ENCODE measurements around the gene TAF9B.

Gene TAF9B

GRCh38 chrX:78116766-78117165 is 22.7 kb downstream of the TAF9B start:
- Histone ChIP-seq H3K27ac (ENCODE audit: low read depth, low read length) (no peak overlapping the region), H3K36me3 (ENCODE audit: control insufficient read depth in 1 of 2, insufficient read depth in 2 of 2, low read length in 2 of 2) (peaks cover 29 to 45% of the 10 kb centered on the region in 2 experiments), H3K18ac (ENCODE audit: low read length) (no peak overlapping the region), H3K14ac (ENCODE audit: low read length) (no peak overlapping the region), H4K91ac (ENCODE audit: low read depth, low read length) (no peak overlapping the region), H3K27me3 (ENCODE audit: insufficient read depth, low read length) (no peaks in the 10 kb centered on the region), H2AK5ac (ENCODE audit: low read length) (no peak overlapping the region), H2BK120ac (ENCODE audit: insufficient read depth, low read length, poor library complexity) (no peak overlapping the region), H3K9ac (ENCODE audit: low read length) (no peak overlapping the region), H4K12ac (ENCODE audit: low read depth, low read length) (no peak overlapping the region), H3K4me2 (ENCODE audit: low read length) (no peak overlapping the region), H3K9me3 (ENCODE audit: insufficient read depth, low read depth, low read length) (no peaks in the 10 kb centered on the region), H3K79me2 (ENCODE audit: control insufficient read depth, insufficient read depth, low read length, poor library complexity) (no peaks in the 10 kb centered on the region), H3K4me1 (ENCODE audit: control insufficient read depth in 1 of 2, insufficient read depth in 2 of 2, low read length in 2 of 2) (no peaks in the 10 kb centered on the region), H2BK12ac (ENCODE audit: low read length) (no peak overlapping the region), H2BK5ac (ENCODE audit: low read depth, low read length, poor library complexity) (no peak overlapping the region), H3K4me3 (ENCODE audit: low read depth, low read length) (no peak overlapping the region), H3K79me1 (ENCODE audit: low read length) (no peaks in the 10 kb centered on the region), H4K8ac (ENCODE audit: low read depth, low read length) (no peak overlapping the region), H2AFZ (ENCODE audit: insufficient read depth, low read length, poor library complexity) (no peak overlapping the region), H3K4ac (ENCODE audit: low read depth, low read length) (no peak overlapping the region), H3K23ac (ENCODE audit: low read length) (no peak overlapping the region)
- DNase-seq, result no peak
- no CpG with 5 or more reads among the region's 2 CpGs for WGBS (ENCODE audit: extremely low coverage, insufficient coverage, insufficient read length)

DNA sequence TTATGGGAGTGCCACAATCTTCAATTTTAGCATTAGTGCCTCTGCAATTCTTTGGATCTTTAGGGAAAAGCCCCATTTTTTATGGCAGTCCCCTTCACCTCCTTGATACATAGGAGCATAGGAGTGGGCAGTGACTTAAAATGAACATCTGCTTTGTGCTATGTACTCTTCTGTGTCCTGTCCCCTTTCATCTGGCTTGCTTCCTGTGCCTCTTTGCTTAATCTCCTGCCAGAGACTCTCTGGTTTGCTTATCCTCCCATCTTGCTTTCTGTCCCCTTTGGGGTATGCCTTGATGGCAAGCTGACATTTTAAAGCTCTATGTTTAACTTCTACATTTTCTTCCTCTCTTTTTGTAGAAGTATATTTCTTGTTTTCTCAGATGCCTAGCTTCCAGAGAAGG is 23.1 kb downstream of the TAF9B start:
- H4K8ac ChIP-seq (ENCODE audit: low read depth, low read length), result no peak overlapping the region
- H2BK120ac ChIP-seq (ENCODE audit: insufficient read depth, low read length, poor library complexity), result no peak overlapping the region
- H3K27me3 ChIP-seq (ENCODE audit: insufficient read depth, low read length), result no peaks in the 10 kb centered on the region
- H2BK12ac ChIP-seq (ENCODE audit: low read length), result no peak overlapping the region
- H3K9ac ChIP-seq (ENCODE audit: low read length), result no peak overlapping the region
- H3K4me2 ChIP-seq (ENCODE audit: low read length), result no peak overlapping the region
- H4K91ac ChIP-seq (ENCODE audit: low read depth, low read length), result no peak overlapping the region
- H3K18ac ChIP-seq (ENCODE audit: low read length), result no peak overlapping the region
- H3K14ac ChIP-seq (ENCODE audit: low read length), result no peak overlapping the region
- no peak overlapping the region for H3K4ac ChIP-seq (ENCODE audit: low read depth, low read length)
- H3K23ac ChIP-seq (ENCODE audit: low read length), result no peak overlapping the region
- H3K4me3 ChIP-seq (ENCODE audit: low read depth, low read length), result no peak overlapping the region
- no peak overlapping the region for H2BK5ac ChIP-seq (ENCODE audit: low read depth, low read length, poor library complexity)
- no peak overlapping the region for H2AK5ac ChIP-seq (ENCODE audit: low read length)
- no peak overlapping the region for H4K12ac ChIP-seq (ENCODE audit: low read depth, low read length)
- no peaks in the 10 kb centered on the region for H3K79me1 ChIP-seq (ENCODE audit: low read length)
- H2AFZ ChIP-seq (ENCODE audit: insufficient read depth, low read length, poor library complexity), result no peak overlapping the region
- no peaks in the 10 kb centered on the region for H3K79me2 ChIP-seq (ENCODE audit: control insufficient read depth, insufficient read depth, low read length, poor library complexity)
- H3K9me3 ChIP-seq (ENCODE audit: insufficient read depth, low read depth, low read length), result no peaks in the 10 kb centered on the region
- H3K4me1 ChIP-seq (ENCODE audit: control insufficient read depth in 1 of 2, insufficient read depth in 2 of 2, low read length in 2 of 2), result no peaks in the 10 kb centered on the region
- H3K27ac ChIP-seq (ENCODE audit: low read depth, low read length), result no peak overlapping the region
- peaks cover 29 to 43% of the 10 kb centered on the region in 2 experiments for H3K36me3 ChIP-seq (ENCODE audit: control insufficient read depth in 1 of 2, insufficient read depth in 2 of 2, low read length in 2 of 2)
- no peak for DNase-seq

- no peak overlapping the region for H3K14ac ChIP-seq (ENCODE audit: low read length)
- H2BK12ac ChIP-seq (ENCODE audit: low read length), result no peak overlapping the region
- H3K9me3 ChIP-seq (ENCODE audit: insufficient read depth, low read depth, low read length), result no peaks in the 10 kb centered on the region
- no peaks in the 10 kb centered on the region for H3K4me1 ChIP-seq (ENCODE audit: control insufficient read depth in 1 of 2, insufficient read depth in 2 of 2, low read length in 2 of 2)
- no peaks in the 10 kb centered on the region for H3K79me2 ChIP-seq (ENCODE audit: control insufficient read depth, insufficient read depth, low read length, poor library complexity)
- no CpG with 5 or more reads among the region's 10 CpGs for WGBS (ENCODE audit: extremely low coverage, insufficient coverage, insufficient read length)
- H4K8ac ChIP-seq (ENCODE audit: low read depth, low read length), result no peak overlapping the region
- peaks cover 19% of the 10 kb centered on the region in 2 experiments for H3K36me3 ChIP-seq (ENCODE audit: control insufficient read depth in 1 of 2, insufficient read depth in 2 of 2, low read length in 2 of 2)
- H3K23ac ChIP-seq (ENCODE audit: low read length), result no peak overlapping the region
- H3K27me3 ChIP-seq (ENCODE audit: insufficient read depth, low read length), result no peaks in the 10 kb centered on the region
- no peak overlapping the region for H3K18ac ChIP-seq (ENCODE audit: low read length)
- no peak overlapping the region for H3K9ac ChIP-seq (ENCODE audit: low read length)
- no peak overlapping the region for H3K4me2 ChIP-seq (ENCODE audit: low read length)
- H3K79me1 ChIP-seq (ENCODE audit: low read length), result no peaks in the 10 kb centered on the region
- no peak overlapping the region for H2BK5ac ChIP-seq (ENCODE audit: low read depth, low read length, poor library complexity)
- H3K4ac ChIP-seq (ENCODE audit: low read depth, low read length), result no peak overlapping the region
- H3K27ac ChIP-seq (ENCODE audit: low read depth, low read length), result no peak overlapping the region
- no peak overlapping the region for H3K4me3 ChIP-seq (ENCODE audit: low read depth, low read length)
- no peak overlapping the region for H2AK5ac ChIP-seq (ENCODE audit: low read length)
- H4K12ac ChIP-seq (ENCODE audit: low read depth, low read length), result no peak overlapping the region
- no peak overlapping the region for H2AFZ ChIP-seq (ENCODE audit: insufficient read depth, low read length, poor library complexity)
- no peak for DNase-seq
- no peak overlapping the region for H4K91ac ChIP-seq (ENCODE audit: low read depth, low read length)
- H2BK120ac ChIP-seq (ENCODE audit: insufficient read depth, low read length, poor library complexity), result no peak overlapping the region
These were observed 28.1 kb downstream of the TAF9B start for GRCh38 chrX:78111140-78111931.

- WGBS (ENCODE audit: extremely low coverage, insufficient coverage, insufficient read length), result no CpG with 5 or more reads among the region's 2 CpGs
- Histone ChIP-seq H3K79me2 (ENCODE audit: control insufficient read depth, insufficient read depth, low read length, poor library complexity) (peaks cover 9% of the 10 kb centered on the region), H3K23ac (ENCODE audit: low read length) (no peak overlapping the region), H3K4me3 (ENCODE audit: low read depth, low read length) (no peak overlapping the region), H3K27ac (ENCODE audit: low read depth, low read length) (no peak overlapping the region), H3K14ac (ENCODE audit: low read length) (no peak overlapping the region), H3K4me2 (ENCODE audit: low read length) (no peak overlapping the region), H4K91ac (ENCODE audit: low read depth, low read length) (no peak overlapping the region), H3K4ac (ENCODE audit: low read depth, low read length) (no peak overlapping the region), H4K8ac (ENCODE audit: low read depth, low read length) (no peak overlapping the region), H2BK120ac (ENCODE audit: insufficient read depth, low read length, poor library complexity) (no peak overlapping the region), H4K12ac (ENCODE audit: low read depth, low read length) (no peak overlapping the region), H3K27me3 (ENCODE audit: insufficient read depth, low read length) (no peaks in the 10 kb centered on the region), H3K18ac (ENCODE audit: low read length) (no peak overlapping the region), H3K36me3 (ENCODE audit: control insufficient read depth in 1 of 2, insufficient read depth in 2 of 2, low read length in 2 of 2) (peaks cover 12 to 13% of the 10 kb centered on the region in 2 experiments), H2AFZ (ENCODE audit: insufficient read depth, low read length, poor library complexity) (no peak overlapping the region), H3K4me1 (ENCODE audit: control insufficient read depth in 1 of 2, insufficient read depth in 2 of 2, low read length in 2 of 2) (peaks cover 0 to 9% of the 10 kb centered on the region in 2 experiments), H3K79me1 (ENCODE audit: low read length) (peaks cover 3% of the 10 kb centered on the region), H2AK5ac (ENCODE audit: low read length) (no peak overlapping the region), H2BK5ac (ENCODE audit: low read depth, low read length, poor library complexity) (no peak overlapping the region), H2BK12ac (ENCODE audit: low read length) (no peak overlapping the region), H3K9me3 (ENCODE audit: insufficient read depth, low read depth, low read length) (no peaks in the 10 kb centered on the region), H3K9ac (ENCODE audit: low read length) (no peak overlapping the region)
- no peak for DNase-seq
These were observed 30.0 kb downstream of the TAF9B start for GRCh38 chrX:78109458-78109857.

Measured in trophoblast cell (in vitro differentiated cells and primary cell).